ENCODE measurements around the gene SLAMF7. TPM values are rescaled to one million over a fixed set of nuclear protein-coding genes. Genes with fewer than 3 reads are reported as not detected.

Gene SLAMF7
- total and polyA plus RNA-seq, 2 of the 8 experiments (the other 6 are each of a cell fraction or from before 2014, with no cell fraction given), result not detected

DNA sequence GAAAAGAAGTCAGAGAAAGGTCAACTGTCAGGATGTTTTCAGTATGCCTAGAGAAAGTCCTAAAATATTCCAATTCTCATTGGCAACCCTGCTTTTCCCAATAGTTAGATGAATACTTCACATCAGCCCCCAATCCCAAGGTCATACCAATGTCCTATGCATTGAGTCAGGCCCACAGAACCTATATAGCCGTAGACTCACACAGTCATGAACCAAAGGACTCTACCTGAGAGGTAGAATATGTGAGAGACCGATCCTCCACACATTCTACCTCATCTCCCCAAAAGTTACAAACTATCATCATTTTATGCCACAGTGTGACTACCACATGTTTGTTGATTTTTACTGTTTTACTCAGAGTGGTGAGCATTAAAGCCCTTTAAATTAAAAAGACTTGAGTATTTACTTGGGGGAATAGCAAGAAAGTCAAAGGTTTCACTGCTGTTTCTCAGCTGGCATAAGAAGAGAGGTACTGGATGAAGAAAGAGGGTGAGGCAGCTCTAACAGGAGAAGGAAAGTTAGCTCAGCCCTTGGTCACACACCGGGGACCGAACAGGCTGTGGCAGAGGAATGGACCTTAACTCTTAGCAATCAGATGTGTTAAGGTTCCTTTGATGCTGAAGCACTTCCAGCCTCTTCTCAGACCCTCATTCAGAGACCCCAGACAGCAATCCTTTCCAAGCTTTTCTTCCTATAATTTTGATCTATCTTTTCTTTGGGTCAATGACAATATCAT, 28.4 kb upstream of the SLAMF7 start (continued):
- TF ChIP-seq, protein P1, sequence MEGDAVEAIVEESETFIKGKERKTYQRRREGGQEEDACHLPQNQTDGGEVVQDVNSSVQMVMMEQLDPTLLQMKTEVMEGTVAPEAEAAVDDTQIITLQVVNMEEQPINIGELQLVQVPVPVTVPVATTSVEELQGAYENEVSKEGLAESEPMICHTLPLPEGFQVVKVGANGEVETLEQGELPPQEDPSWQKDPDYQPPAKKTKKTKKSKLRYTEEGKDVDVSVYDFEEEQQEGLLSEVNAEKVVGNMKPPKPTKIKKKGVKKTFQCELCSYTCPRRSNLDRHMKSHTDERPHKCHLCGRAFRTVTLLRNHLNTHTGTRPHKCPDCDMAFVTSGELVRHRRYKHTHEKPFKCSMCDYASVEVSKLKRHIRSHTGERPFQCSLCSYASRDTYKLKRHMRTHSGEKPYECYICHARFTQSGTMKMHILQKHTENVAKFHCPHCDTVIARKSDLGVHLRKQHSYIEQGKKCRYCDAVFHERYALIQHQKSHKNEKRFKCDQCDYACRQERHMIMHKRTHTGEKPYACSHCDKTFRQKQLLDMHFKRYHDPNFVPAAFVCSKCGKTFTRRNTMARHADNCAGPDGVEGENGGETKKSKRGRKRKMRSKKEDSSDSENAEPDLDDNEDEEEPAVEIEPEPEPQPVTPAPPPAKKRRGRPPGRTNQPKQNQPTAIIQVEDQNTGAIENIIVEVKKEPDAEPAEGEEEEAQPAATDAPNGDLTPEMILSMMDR (IDR thresholded peaks at IDR 0.05; ENCODE audit: control extremely low read depth in 1 of 3, insufficient read depth in 1 of 3, low read depth in 1 of 3, low read length in 3 of 3), result no peak
- no peak for TF ChIP-seq SP2 (IDR thresholded peaks at IDR 0.05; ENCODE audit: low read length)
- TF ChIP-seq MAFK (IDR thresholded peaks at IDR 0.05; ENCODE audit: low read depth, low read length), result no peak

Data from H1 (cell line).